Neural progenitor cell (in vitro differentiated cells): ENCODE data around the gene LDB2.

Experiments
- CTCF ChIP-seq: fragments of 200-600 bp; sonication (generic); IDR thresholded peaks from 2 replicates; pipeline ENCODE4 v1.5.1; 2017; ENCODE audit warnings: antibody characterized with exemption, mild to moderate bottlenecking
- EZH2 ChIP-seq: fragments of 200-600 bp; sonication (generic); IDR thresholded peaks from 2 replicates; pipeline ENCODE4 v1.6.1; 2017; ENCODE audit warnings: antibody characterized with exemption, mild to moderate bottlenecking, moderate library complexity
- EZH2phosphoT487 ChIP-seq: fragments of 200-600 bp; sonication (generic); IDR thresholded peaks from 2 replicates; pipeline ENCODE4 v1.6.1; 2017; ENCODE audit warnings: antibody characterized with exemption

- TF ChIP-seq CTCF (no peak), EZH2 (no peak), EZH2phosphoT487 (no peak)
Measured at GRCh38 chr4:16939178-16939577, 40.7 kb upstream of the LDB2 start.
